Peyer's patch (tissue), 4 donors: ENCODE measurements around the gene TRMT61A. TPM values are rescaled to one million over a fixed set of nuclear protein-coding genes. Genes with fewer than 3 reads are reported as not detected.

Experiments
- DNase-seq, 3 donors: peaks; one replicate each; pipeline ENCODE4 v3.0.0-alpha.2; 2017 to 2019
- H3K27ac ChIP-seq, 4 donors: fragments of 200-600 bp; sonication (generic); one replicate each; pipeline ENCODE4 v1.5.1; 2016 to 2019
- H3K27me3 ChIP-seq, 2 donors: fragments of 200-600 bp; sonication (generic); one replicate each; pipeline ENCODE4 v1.5.1; 2019
- H3K36me3 ChIP-seq, 3 donors: fragments of 200-600 bp; sonication (generic); one replicate each; pipeline ENCODE4 v1.5.1; 2016 to 2019
- H3K4me1 ChIP-seq, 4 donors: fragments of 200-600 bp; sonication (generic); one replicate each; pipeline ENCODE4 v1.5.1; 2016 to 2019
- H3K4me3 ChIP-seq, 4 donors: fragments of 200-600 bp; sonication (generic); 1 replicate in 3 of 4; 2 replicates in 1 of 4; pipeline ENCODE4 v1.5.1; 2016 to 2019; ENCODE audit warnings: mild to moderate bottlenecking in 1 of 4
- H3K9me3 ChIP-seq, 4 donors: fragments of 200-600 bp; sonication (generic); one replicate each; pipeline ENCODE4 v1.5.1; 2016 to 2019; ENCODE audit warnings: mild to moderate bottlenecking in 1 of 4
- POLR2A ChIP-seq, 2 donors: fragments of 450-650 bp; IDR thresholded peaks; one replicate each; pipeline ENCODE4 v1.5.1; 2017; ENCODE audit warnings: antibody characterized with exemption in 2 of 2, mild to moderate bottlenecking in 2 of 2, moderate library complexity in 2 of 2
- total RNA-seq, 4 donors: library from RNA; depleted of rRNA; stranded (reverse); fragments of >200 nt; gene quantifications; one replicate each; pipeline ENCODE4 v1.1.0, GENCODE V29; 2016
- TF ChIP-seq, protein P1 (sequence below), 6 experiments: fragments of 450-650 bp in 4 of 6; fragments of 200-600 bp in 2 of 6; sonication (generic) in 1 of 6; IDR thresholded peaks; one replicate each; pipeline ENCODE4 v1.5.1; 2017 to 2019; ENCODE audit warnings: antibody characterized with exemption in 6 of 6, mild to moderate bottlenecking in 3 of 6, moderate library complexity in 1 of 6

Gene TRMT61A
- total RNA-seq, 4 donors from 2014 or later = 6.1 to 13.9 (median 8.7) TPM

- Histone ChIP-seq H3K27ac (peak within 1 kb of the TSS; percentile 96 to 98 (median 97)), H3K4me3 (peak within 1 kb of the TSS; percentile 90 to 100 (median 98)), H3K4me1 (peaks cover 0 to 50% (median 12%) of the 10 kb centered on the region in 4 donors), H3K9me3 (no peaks in the 10 kb centered on the region), H3K36me3 (peaks cover 0 to 23% (median 0%) of the 10 kb centered on the region in 3 donors), H3K27me3 (no peaks in the 10 kb centered on the region)
- TF ChIP-seq POLR2A (IDR thresholded peaks at IDR 0.05) = peak; percentile 71 to 75
- TF ChIP-seq, protein P1, sequence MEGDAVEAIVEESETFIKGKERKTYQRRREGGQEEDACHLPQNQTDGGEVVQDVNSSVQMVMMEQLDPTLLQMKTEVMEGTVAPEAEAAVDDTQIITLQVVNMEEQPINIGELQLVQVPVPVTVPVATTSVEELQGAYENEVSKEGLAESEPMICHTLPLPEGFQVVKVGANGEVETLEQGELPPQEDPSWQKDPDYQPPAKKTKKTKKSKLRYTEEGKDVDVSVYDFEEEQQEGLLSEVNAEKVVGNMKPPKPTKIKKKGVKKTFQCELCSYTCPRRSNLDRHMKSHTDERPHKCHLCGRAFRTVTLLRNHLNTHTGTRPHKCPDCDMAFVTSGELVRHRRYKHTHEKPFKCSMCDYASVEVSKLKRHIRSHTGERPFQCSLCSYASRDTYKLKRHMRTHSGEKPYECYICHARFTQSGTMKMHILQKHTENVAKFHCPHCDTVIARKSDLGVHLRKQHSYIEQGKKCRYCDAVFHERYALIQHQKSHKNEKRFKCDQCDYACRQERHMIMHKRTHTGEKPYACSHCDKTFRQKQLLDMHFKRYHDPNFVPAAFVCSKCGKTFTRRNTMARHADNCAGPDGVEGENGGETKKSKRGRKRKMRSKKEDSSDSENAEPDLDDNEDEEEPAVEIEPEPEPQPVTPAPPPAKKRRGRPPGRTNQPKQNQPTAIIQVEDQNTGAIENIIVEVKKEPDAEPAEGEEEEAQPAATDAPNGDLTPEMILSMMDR (IDR thresholded peaks at IDR 0.05) = peak in 2 of 6 experiments; percentile 27 to 32
- peak; percentile 77 to 93 (median 93) for DNase-seq
Measured at GRCh38 chr14:103562429-103563225, 33.6 kb downstream of the TRMT61A start, which contains the start of the genes BAG5 and COA8. Gene BAG5, minus strand, starts transcription at chr14:103562657. Its CDS starts 1,493 bp downstream, at chr14:103561164. Gene COA8, plus strand, starts transcription at chr14:103562960. Its CDS starts 42 bp downstream, at chr14:103563002.

- DNase-seq = no peak
- no peaks in the 10 kb centered on the region for H3K27me3 ChIP-seq
- H3K4me3 ChIP-seq = peak overlapping the region; percentile 90 to 100 (median 98)
- H3K4me1 ChIP-seq = peaks cover 0 to 44% (median 12%) of the 10 kb centered on the region in 4 donors
- TF ChIP-seq, protein P1 (IDR thresholded peaks at IDR 0.05) = no peak
- no peak for TF ChIP-seq POLR2A (IDR thresholded peaks at IDR 0.05)
- H3K27ac ChIP-seq = peak overlapping the region; percentile 96 to 98 (median 97)
- peaks cover 0 to 18% (median 0%) of the 10 kb centered on the region in 3 donors for H3K36me3 ChIP-seq
- H3K9me3 ChIP-seq = no peaks in the 10 kb centered on the region
Measured at GRCh38 chr14:103563226-103563620, 34.2 kb downstream of the TRMT61A start.

DNA sequence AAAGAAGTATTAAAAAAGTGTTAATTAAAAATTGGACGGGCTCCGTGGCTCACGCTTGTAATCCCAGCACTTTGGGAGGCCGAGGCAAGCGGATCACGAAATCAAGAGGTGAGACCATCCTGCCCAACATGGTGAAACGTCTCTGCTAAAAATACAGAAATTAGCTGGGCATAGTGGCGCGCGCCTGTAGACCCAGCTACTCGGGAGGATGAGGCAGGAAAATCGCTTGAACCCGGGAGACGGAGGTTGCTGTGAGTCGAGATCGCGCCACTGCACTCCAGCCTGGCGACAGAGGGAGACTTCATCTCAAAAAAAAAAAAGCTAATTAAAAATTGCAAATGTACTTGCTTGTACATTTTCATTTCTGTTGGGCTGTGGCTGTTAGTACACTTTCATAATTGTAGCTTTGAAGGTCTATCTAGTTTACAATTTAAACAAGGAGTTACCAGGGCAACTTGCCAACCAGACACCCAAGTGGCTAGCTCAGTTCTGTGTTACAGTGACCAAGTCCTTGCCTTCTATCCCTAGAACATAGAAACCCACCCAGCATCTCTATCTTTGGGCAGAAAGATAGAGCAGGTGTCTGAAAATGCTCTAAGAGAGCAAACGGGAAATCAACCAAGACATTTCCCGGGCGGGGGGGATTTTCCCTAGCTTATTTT, 35.0 kb downstream of the TRMT61A start:
- Histone ChIP-seq H3K27me3 (no peaks in the 10 kb centered on the region), H3K36me3 (peaks cover 0 to 13% (median 0%) of the 10 kb centered on the region in 3 donors), H3K4me3 (peak overlapping the region; percentile 90 to 100 (median 98)), H3K27ac (no peak overlapping the region), H3K9me3 (no peaks in the 10 kb centered on the region), H3K4me1 (peaks cover 0 to 39% (median 12%) of the 10 kb centered on the region in 4 donors)
- TF ChIP-seq POLR2A (IDR thresholded peaks at IDR 0.05) = no peak
- TF ChIP-seq, protein P1 (IDR thresholded peaks at IDR 0.05) = no peak
- no peak for DNase-seq

DNA sequence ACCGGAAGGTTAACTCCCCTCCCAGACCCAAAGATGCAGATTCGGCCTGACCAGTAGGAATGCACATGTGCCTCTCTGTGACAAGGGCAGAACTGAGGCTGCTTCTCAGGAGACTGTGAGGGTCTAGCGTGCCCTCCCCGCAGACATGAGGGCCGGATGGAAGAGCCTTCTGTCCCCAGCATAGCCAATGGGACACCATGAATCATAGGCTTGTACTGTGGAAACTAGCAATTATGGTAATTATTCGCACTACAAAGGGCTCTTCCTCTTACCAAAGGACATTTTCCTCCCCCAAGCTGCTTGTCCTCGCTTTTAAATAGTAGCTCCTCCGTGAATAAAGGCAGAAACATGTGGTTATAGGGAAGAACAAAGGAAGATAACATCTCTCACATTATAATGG, 40.0 kb downstream of the TRMT61A start:
- Histone ChIP-seq H3K4me3 (no peak overlapping the region), H3K4me1 (peaks cover 0 to 8% (median 2%) of the 10 kb centered on the region in 4 donors), H3K36me3 (peaks cover 0 to 18% (median 0%) of the 10 kb centered on the region in 3 donors), H3K9me3 (no peaks in the 10 kb centered on the region), H3K27me3 (no peaks in the 10 kb centered on the region), H3K27ac (no peak overlapping the region)
- no peak for TF ChIP-seq POLR2A (IDR thresholded peaks at IDR 0.05)
- TF ChIP-seq, protein P1 (IDR thresholded peaks at IDR 0.05) = no peak
- DNase-seq = no peak

DNA sequence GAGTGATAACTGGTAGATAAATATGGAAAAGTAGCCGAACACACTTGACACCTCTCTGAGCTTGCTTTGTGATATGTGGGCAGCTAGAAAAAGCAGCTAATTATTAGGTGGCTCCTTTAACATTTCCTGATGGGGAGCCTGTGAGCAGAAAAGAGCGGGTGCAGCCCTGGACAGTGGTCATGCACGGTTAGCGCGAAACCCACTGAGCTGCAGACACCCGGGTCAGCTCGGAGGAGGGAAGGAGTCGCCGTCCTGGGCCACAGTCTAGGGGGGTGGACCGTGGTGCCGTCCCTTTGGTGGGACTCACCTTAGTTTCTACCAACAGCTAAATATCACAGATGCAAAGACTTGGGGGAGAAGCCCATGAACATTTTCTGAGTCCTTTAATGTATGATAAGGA, 40.4 kb downstream of the TRMT61A start:
- H3K9me3 ChIP-seq = no peaks in the 10 kb centered on the region
- H3K27me3 ChIP-seq = no peaks in the 10 kb centered on the region
- TF ChIP-seq, protein P1 (IDR thresholded peaks at IDR 0.05) = no peak
- TF ChIP-seq POLR2A (IDR thresholded peaks at IDR 0.05) = no peak
- no peak overlapping the region for H3K27ac ChIP-seq
- H3K4me3 ChIP-seq = no peak overlapping the region
- H3K4me1 ChIP-seq = peaks cover 0 to 4% (median 0%) of the 10 kb centered on the region in 4 donors
- H3K36me3 ChIP-seq = peaks cover 0 to 22% (median 0%) of the 10 kb centered on the region in 3 donors
- DNase-seq = no peak
